GM12892 (cell line): ENCODE results near the gene ZNF438.

Experiments used
- DNase-seq: peaks from one replicate; pipeline ENCODE4 v3.0.0; 2011; ENCODE audit not compliant: insufficient read length
- FAIRE-seq: peaks from 2 replicates; lab custom pipeline; 2011; peaks lifted over from hg19 to GRCh38; lab: Jason Lieb, UNC
- POLR2A ChIP-seq: IDR thresholded peaks from 2 replicates; pipeline ENCODE4 v1.6.1; 2011; ENCODE audit warnings: low read depth, low read length, control low read depth
- POLR2AphosphoS5 ChIP-seq: IDR thresholded peaks from 2 replicates; pipeline ENCODE4 v1.6.1; 2011; ENCODE audit warnings: low read depth, low read length, control low read depth
- TAF1 ChIP-seq: IDR thresholded peaks from 2 replicates; pipeline ENCODE4 v1.6.1; 2011; ENCODE audit warnings: low read depth, mild to moderate bottlenecking, control low read depth, low read length, borderline replicate concordance

The ZNF438 gene

GRCh38 chr10:30861221-30861620 is 170.4 kb downstream of the ZNF438 start:
- FAIRE-seq (no peak), DNase-seq (no peak)
- TF ChIP-seq POLR2AphosphoS5 (no peak), POLR2A (no peak), TAF1 (no peak)

GRCh38 chr10:30858499-30858898 is 173.2 kb downstream of the ZNF438 start:
- no peak for FAIRE-seq
- TF ChIP-seq TAF1 (no peak), POLR2AphosphoS5 (no peak), POLR2A (no peak)
- DNase-seq, result no peak

GRCh38 chr10:30857803-30858202 is 173.9 kb downstream of the ZNF438 start:
- TF ChIP-seq TAF1, result no peak
- no peak for TF ChIP-seq POLR2A
- no peak for TF ChIP-seq POLR2AphosphoS5
- DNase-seq (no peak), FAIRE-seq (no peak)

- TF ChIP-seq POLR2AphosphoS5 (no peak), TAF1 (no peak), POLR2A (no peak)
- DNase-seq (no peak), FAIRE-seq (no peak)
Measured at GRCh38 chr10:30855131-30855530, 176.5 kb downstream of the ZNF438 start.

- FAIRE-seq (no peak), DNase-seq (no peak)
- TF ChIP-seq POLR2AphosphoS5 (no peak), POLR2A (no peak), TAF1 (no peak)
Measured at GRCh38 chr10:30854656-30855055, 177.0 kb downstream of the ZNF438 start.

GRCh38 chr10:30853066-30853465 is 178.6 kb downstream of the ZNF438 start:
- TF ChIP-seq POLR2AphosphoS5 (no peak), TAF1 (no peak), POLR2A (no peak)
- no peak for FAIRE-seq
- DNase-seq, result no peak

GRCh38 chr10:30850776-30851175 is 180.9 kb downstream of the ZNF438 start:
- TF ChIP-seq TAF1 (no peak), POLR2A (no peak), POLR2AphosphoS5 (no peak)
- no peak for DNase-seq
- no peak for FAIRE-seq

- DNase-seq (no peak), FAIRE-seq (no peak)
- TF ChIP-seq TAF1, result no peak
- TF ChIP-seq POLR2A, result no peak
- TF ChIP-seq POLR2AphosphoS5, result no peak
Measured at GRCh38 chr10:30849231-30850035, 182.2 kb downstream of the ZNF438 start.

- FAIRE-seq (no peak), DNase-seq (no peak)
- TF ChIP-seq TAF1, result no peak
- no peak for TF ChIP-seq POLR2A
- no peak for TF ChIP-seq POLR2AphosphoS5
Measured at GRCh38 chr10:30848396-30849032, 183.2 kb downstream of the ZNF438 start.

- DNase-seq (no peak), FAIRE-seq (no peak)
- no peak for TF ChIP-seq TAF1
- no peak for TF ChIP-seq POLR2A
- no peak for TF ChIP-seq POLR2AphosphoS5
Measured at GRCh38 chr10:30847642-30848041, 184.0 kb downstream of the ZNF438 start.

- DNase-seq, result no peak
- TF ChIP-seq POLR2A, result no peak
- TF ChIP-seq TAF1, result no peak
- no peak for TF ChIP-seq POLR2AphosphoS5
- no peak for FAIRE-seq
Measured at GRCh38 chr10:30847199-30847598, 184.5 kb downstream of the ZNF438 start.
